Ovary (tissue), 3 donors: Measurements from ENCODE around the gene TRAF2.

Source experiments
- POLR2A ChIP-seq: fragments of 450-650 bp; IDR thresholded peaks from one replicate; pipeline ENCODE4 v1.6.1; 2017; ENCODE audit warnings: antibody characterized with exemption, mild to moderate bottlenecking, moderate library complexity
- TF ChIP-seq, protein P1 (sequence below), 3 donors: fragments of 450-650 bp in 2 of 3; fragments of 200-600 bp in 1 of 3; IDR thresholded peaks; one replicate each; pipeline versions ENCODE4 v1.5.1 to v1.8.0; 2016 to 2022; ENCODE audit warnings: antibody characterized with exemption in 3 of 3, mild to moderate bottlenecking in 1 of 3
- donor health status: DM: no; HTN: no; CAD: no.

DNA sequence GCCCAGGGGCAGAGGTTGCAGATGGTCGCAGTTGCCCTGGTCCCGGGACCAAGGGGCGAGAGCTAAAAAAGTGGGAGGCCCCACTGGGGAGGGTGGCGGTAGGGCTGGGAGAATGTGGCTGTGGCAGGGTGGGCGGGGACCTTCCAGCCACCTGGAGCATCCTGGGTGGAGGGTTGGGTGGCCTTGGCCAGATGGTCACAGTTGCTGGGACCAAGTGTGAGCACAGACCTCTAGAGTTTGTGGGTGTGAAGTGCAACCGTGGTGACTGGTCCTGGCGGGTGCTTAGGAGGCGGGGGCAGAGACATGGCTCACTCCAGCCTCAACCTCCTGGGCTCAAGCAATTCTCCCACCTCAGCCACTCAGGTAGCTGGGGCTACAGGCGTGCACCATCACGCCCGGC is 5.7 kb upstream of the TRAF2 start:
- no peak for TF ChIP-seq POLR2A
- TF ChIP-seq, protein P1, sequence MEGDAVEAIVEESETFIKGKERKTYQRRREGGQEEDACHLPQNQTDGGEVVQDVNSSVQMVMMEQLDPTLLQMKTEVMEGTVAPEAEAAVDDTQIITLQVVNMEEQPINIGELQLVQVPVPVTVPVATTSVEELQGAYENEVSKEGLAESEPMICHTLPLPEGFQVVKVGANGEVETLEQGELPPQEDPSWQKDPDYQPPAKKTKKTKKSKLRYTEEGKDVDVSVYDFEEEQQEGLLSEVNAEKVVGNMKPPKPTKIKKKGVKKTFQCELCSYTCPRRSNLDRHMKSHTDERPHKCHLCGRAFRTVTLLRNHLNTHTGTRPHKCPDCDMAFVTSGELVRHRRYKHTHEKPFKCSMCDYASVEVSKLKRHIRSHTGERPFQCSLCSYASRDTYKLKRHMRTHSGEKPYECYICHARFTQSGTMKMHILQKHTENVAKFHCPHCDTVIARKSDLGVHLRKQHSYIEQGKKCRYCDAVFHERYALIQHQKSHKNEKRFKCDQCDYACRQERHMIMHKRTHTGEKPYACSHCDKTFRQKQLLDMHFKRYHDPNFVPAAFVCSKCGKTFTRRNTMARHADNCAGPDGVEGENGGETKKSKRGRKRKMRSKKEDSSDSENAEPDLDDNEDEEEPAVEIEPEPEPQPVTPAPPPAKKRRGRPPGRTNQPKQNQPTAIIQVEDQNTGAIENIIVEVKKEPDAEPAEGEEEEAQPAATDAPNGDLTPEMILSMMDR (IDR thresholded peaks at IDR 0.05) = no peak
